ENCODE results near the gene IKZF4.

- TF ChIP-seq CTCF (IDR thresholded peaks at IDR 0.05; ENCODE audit: control extremely low read depth in 1 of 3, insufficient read depth in 1 of 3, low read depth in 1 of 3, low read length in 3 of 3) (no peak), POLR2A (IDR thresholded peaks at IDR 0.05; ENCODE audit: control extremely low read depth in 1 of 2, low read depth in 2 of 2, low read length in 2 of 2) (no peak), RFX5 (IDR thresholded peaks at IDR 0.05; ENCODE audit: borderline replicate concordance, low read depth, low read length) (no peak), JUND (IDR thresholded peaks at IDR 0.05; ENCODE audit: low read length) (no peak), POLR2AphosphoS5 (IDR thresholded peaks at IDR 0.05; ENCODE audit: low read depth, low read length) (no peak), RAD21 (IDR thresholded peaks at IDR 0.05 in 1 of 2, conservative IDR thresholded peaks at IDR 0.05 in 1 of 2; ENCODE audit: low read depth in 2 of 2, low read length in 2 of 2) (no peak), NRF1 (IDR thresholded peaks at IDR 0.05; ENCODE audit: low read depth, low read length) (no peak), MAX (IDR thresholded peaks at IDR 0.05) (no peak), EZH2 (IDR thresholded peaks at IDR 0.05; ENCODE audit: low read depth, low read length, severe bottlenecking) (no peak)
These were observed 46.5 kb upstream of the IKZF4 start for GRCh38 chr12:55974308-55974730.

Measured in H1 (cell line).